Endothelial cell of umbilical vein (primary cell): ENCODE measurements around the gene PRRT1.

Experiments used
- EZH2 ChIP-seq: IDR thresholded peaks from 2 replicates; pipeline ENCODE4 v1.6.1; 2012; ENCODE audit warnings: borderline replicate concordance, low read depth, mild to moderate bottlenecking, moderate library complexity, low read length, inconsistent platforms; ENCODE audit not compliant: severe bottlenecking
- FOS ChIP-seq: IDR thresholded peaks from 2 replicates; pipeline ENCODE4 v1.6.1; 2011; ENCODE audit warnings: mild to moderate bottlenecking, low read length, moderate library complexity, borderline replicate concordance; ENCODE audit not compliant: insufficient read depth
- GATA2 ChIP-seq: IDR thresholded peaks from 2 replicates; pipeline ENCODE4 v1.7.0; 2011; ENCODE audit warnings: low read depth, mild to moderate bottlenecking, moderate library complexity, mixed read lengths, low read length; ENCODE audit not compliant: insufficient read length, insufficient read depth
- JUN ChIP-seq: IDR thresholded peaks from 2 replicates; pipeline ENCODE4 v1.6.1; 2011; ENCODE audit warnings: borderline replicate concordance, low read depth; ENCODE audit not compliant: insufficient read length, insufficient read depth
- MYC ChIP-seq: IDR thresholded peaks from one replicate; pipeline ENCODE4 v1.6.1; 2011; ENCODE audit warnings: mild to moderate bottlenecking, low read depth, low read length
- POLR2A ChIP-seq: IDR thresholded peaks from 2 replicates; pipeline ENCODE4 v1.6.1; 2012; ENCODE audit warnings: low read depth, mild to moderate bottlenecking, control low read depth, low read length
- POLR2AphosphoS5 ChIP-seq: IDR thresholded peaks from 2 replicates; pipeline ENCODE4 v1.6.1; 2012; ENCODE audit warnings: low read depth, mild to moderate bottlenecking, control low read depth, low read length, moderate library complexity; ENCODE audit not compliant: insufficient read depth
- TF ChIP-seq, protein P1 (sequence below): IDR thresholded peaks from 2 replicates; pipeline ENCODE4 v1.6.1; 2011; ENCODE audit not compliant: insufficient read depth, insufficient read length
- TF ChIP-seq, protein P2 (sequence below), 2 donors: IDR thresholded peaks; 1 replicate in 1 of 2; 2 replicates in 1 of 2; pipeline ENCODE4 v1.5.1; 2011; ENCODE audit warnings: low read length in 2 of 2, mild to moderate bottlenecking in 2 of 2, moderate library complexity in 2 of 2, control low read depth in 1 of 2, inconsistent platforms in 1 of 2, low read depth in 1 of 2; ENCODE audit not compliant: insufficient read depth in 1 of 2; ENCODE audit errors: extremely low read depth in 1 of 2

DNA sequence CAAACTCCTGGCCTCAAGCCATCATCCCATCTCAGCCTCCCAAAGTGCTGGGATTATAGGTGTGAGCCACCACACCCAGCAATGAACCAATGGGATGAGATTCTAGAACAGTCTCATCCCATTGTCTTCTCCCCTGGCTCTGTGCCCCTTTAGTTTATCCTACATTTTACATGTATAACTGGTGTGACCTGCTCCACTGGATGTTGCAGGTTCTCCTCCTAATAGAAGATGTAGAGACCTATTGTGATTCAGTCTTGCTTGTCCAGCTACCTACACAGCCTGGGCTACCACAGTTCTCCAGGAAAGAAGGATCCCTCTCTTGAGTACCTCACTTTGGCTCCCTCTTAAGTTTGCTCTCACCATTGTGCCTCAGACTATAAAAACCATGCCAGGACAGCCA is 19.6 kb downstream of the PRRT1 start:
- TF ChIP-seq, protein P1, sequence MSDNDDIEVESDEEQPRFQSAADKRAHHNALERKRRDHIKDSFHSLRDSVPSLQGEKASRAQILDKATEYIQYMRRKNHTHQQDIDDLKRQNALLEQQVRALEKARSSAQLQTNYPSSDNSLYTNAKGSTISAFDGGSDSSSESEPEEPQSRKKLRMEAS: no peak
- TF ChIP-seq, protein P2, sequence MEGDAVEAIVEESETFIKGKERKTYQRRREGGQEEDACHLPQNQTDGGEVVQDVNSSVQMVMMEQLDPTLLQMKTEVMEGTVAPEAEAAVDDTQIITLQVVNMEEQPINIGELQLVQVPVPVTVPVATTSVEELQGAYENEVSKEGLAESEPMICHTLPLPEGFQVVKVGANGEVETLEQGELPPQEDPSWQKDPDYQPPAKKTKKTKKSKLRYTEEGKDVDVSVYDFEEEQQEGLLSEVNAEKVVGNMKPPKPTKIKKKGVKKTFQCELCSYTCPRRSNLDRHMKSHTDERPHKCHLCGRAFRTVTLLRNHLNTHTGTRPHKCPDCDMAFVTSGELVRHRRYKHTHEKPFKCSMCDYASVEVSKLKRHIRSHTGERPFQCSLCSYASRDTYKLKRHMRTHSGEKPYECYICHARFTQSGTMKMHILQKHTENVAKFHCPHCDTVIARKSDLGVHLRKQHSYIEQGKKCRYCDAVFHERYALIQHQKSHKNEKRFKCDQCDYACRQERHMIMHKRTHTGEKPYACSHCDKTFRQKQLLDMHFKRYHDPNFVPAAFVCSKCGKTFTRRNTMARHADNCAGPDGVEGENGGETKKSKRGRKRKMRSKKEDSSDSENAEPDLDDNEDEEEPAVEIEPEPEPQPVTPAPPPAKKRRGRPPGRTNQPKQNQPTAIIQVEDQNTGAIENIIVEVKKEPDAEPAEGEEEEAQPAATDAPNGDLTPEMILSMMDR (IDR thresholded peaks at IDR 0.05; ENCODE audit: extremely low read depth in 1 of 2, insufficient read depth in 1 of 2, low read depth in 1 of 2, low read length in 2 of 2): no peak
- TF ChIP-seq MYC (no peak), POLR2A (no peak), FOS (no peak), JUN (no peak), EZH2 (no peak), POLR2AphosphoS5 (no peak), GATA2 (no peak)
